Osteocyte (in vitro differentiated cells): ENCODE results near the gene PCCA. TPM values are rescaled to one million over a fixed set of nuclear protein-coding genes. Genes with fewer than 3 reads are reported as not detected.

Experiments
- DNase-seq: peaks from one replicate; pipeline ENCODE4 v3.0.0; 2021; ENCODE audit warnings: mixed read lengths; ENCODE audit not compliant: unreplicated experiment; ENCODE audit errors: extremely low spot score
- H3K27ac Mint-ChIP-seq: one replicate; pipeline ENCODE4 v1.8.0; 2021; ENCODE audit warnings: mild to moderate bottlenecking, mixed read lengths; ENCODE audit not compliant: unreplicated experiment
- H3K27me3 Mint-ChIP-seq: one replicate; pipeline ENCODE4 v1.8.0; 2021; ENCODE audit warnings: mixed read lengths; ENCODE audit not compliant: unreplicated experiment
- H3K36me3 Mint-ChIP-seq: one replicate; pipeline ENCODE4 v1.8.0; 2021; ENCODE audit warnings: mixed read lengths; ENCODE audit not compliant: unreplicated experiment
- H3K4me1 Mint-ChIP-seq: one replicate; pipeline ENCODE4 v1.8.0; 2021; ENCODE audit warnings: mixed read lengths; ENCODE audit not compliant: unreplicated experiment
- H3K4me3 Mint-ChIP-seq: one replicate; pipeline ENCODE4 v1.8.0; 2021; ENCODE audit warnings: mild to moderate bottlenecking, moderate library complexity, mixed read lengths; ENCODE audit not compliant: unreplicated experiment
- H3K9me3 Mint-ChIP-seq: one replicate; pipeline ENCODE4 v1.8.0; 2021; ENCODE audit warnings: mixed read lengths; ENCODE audit not compliant: unreplicated experiment
- total RNA-seq: library from RNA; stranded (reverse); gene quantifications from 2 replicates; pipeline ENCODE4 v1.2.1, GENCODE V29; 2021
- TF ChIP-seq, protein P1 (sequence below): fragments of 200-600 bp; sonication (generic); IDR thresholded peaks from 2 replicates; pipeline ENCODE4 v1.5.0; 2021; ENCODE audit warnings: antibody characterized with exemption, mild to moderate bottlenecking, moderate library complexity

Gene PCCA
- total RNA-seq, 1 donor from 2014 or later: 33.7 TPM

DNA sequence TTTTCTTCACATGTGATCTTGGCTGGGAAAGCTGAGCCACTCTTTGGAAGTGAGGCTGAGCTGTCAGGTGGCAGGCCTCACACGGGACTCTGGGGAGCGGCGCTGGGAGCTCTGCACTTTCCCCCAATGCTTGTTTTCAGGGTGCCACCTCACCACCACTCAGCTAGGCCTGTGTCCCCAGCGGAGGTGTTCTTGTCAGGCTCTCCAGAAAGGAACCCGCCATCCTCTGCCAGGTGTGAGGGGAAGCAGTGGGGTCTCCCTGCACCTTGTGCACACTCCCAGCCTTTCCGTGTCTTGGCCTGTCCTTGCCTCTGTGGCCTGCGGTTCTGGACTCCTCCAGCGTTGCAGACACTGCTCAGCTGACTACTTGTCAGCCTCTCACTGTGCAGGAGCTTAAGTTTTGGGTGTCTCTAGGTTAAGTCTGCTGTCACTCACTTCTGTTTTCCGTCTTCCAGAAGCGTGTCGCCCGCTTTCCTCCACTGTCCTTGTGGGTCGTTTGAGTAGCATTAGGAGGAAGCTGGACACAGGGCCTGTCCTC is 447.8 kb downstream of the PCCA start:
- H3K27me3 Mint-ChIP-seq: no peaks in the 10 kb centered on the region
- no peak overlapping the region for H3K27ac Mint-ChIP-seq
- DNase-seq: peak; percentile 76
- H3K9me3 Mint-ChIP-seq: no peaks in the 10 kb centered on the region
- TF ChIP-seq, protein P1, sequence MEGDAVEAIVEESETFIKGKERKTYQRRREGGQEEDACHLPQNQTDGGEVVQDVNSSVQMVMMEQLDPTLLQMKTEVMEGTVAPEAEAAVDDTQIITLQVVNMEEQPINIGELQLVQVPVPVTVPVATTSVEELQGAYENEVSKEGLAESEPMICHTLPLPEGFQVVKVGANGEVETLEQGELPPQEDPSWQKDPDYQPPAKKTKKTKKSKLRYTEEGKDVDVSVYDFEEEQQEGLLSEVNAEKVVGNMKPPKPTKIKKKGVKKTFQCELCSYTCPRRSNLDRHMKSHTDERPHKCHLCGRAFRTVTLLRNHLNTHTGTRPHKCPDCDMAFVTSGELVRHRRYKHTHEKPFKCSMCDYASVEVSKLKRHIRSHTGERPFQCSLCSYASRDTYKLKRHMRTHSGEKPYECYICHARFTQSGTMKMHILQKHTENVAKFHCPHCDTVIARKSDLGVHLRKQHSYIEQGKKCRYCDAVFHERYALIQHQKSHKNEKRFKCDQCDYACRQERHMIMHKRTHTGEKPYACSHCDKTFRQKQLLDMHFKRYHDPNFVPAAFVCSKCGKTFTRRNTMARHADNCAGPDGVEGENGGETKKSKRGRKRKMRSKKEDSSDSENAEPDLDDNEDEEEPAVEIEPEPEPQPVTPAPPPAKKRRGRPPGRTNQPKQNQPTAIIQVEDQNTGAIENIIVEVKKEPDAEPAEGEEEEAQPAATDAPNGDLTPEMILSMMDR: no peak
- H3K36me3 Mint-ChIP-seq: peaks cover 15% of the 10 kb centered on the region
- H3K4me3 Mint-ChIP-seq: no peak overlapping the region
- peaks cover under 1% of the 10 kb centered on the region for H3K4me1 Mint-ChIP-seq

DNA sequence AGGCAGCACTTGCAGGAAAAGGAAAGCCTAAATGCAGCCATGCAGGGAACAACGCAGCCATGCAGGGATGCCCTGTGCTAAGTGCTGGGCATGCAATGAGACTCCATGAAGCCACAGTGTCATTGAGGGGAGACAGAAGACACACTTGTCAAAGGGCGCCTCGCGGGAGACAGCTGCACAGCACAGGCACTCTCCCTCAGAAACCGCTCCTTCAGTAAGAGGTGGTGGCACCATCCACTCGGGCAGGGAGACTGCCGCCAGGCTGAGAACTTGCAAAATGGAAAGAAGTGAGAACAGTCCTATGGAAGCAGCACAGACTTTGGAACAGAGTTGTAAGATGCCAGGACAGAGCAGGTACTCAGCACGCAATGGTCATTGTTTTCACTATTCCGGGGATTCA is 448.6 kb downstream of the PCCA start:
- Mint-ChIP-seq H3K4me1 (peaks cover 6% of the 10 kb centered on the region), H3K9me3 (no peaks in the 10 kb centered on the region), H3K27ac (no peak overlapping the region), H3K36me3 (peaks cover 15% of the 10 kb centered on the region), H3K27me3 (no peaks in the 10 kb centered on the region), H3K4me3 (no peak overlapping the region)
- TF ChIP-seq, protein P1: no peak
- DNase-seq: peak; percentile 48

DNA sequence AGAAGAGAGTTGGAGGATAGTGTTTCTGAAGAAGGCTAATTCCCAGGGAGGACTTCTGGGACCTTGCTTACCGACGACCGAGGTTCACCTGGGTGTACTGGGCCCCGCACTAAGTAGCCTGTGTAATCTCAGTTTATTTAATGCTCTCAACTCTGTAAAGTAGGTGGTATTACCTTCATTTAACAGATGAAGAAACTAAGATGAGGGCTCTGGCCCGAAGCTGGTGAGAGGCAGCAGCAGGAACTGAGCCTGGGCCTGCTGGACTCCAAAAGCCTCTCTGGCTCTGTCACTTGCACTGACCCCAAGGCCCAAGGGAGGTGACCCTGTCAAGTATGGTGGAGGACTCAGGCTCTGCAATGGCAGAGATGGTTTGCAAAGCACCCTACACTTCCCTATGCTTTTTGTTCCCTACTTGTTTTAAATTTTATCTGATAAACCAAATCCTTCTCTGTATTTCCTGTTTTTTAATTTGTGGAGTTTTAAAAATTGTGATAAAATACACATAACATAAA is 449.1 kb downstream of the PCCA start:
- DNase-seq: peak; percentile 34
- Mint-ChIP-seq H3K9me3 (no peaks in the 10 kb centered on the region), H3K36me3 (peaks cover 15% of the 10 kb centered on the region), H3K27me3 (no peaks in the 10 kb centered on the region), H3K4me3 (no peak overlapping the region), H3K27ac (no peak overlapping the region), H3K4me1 (peaks cover 11% of the 10 kb centered on the region)
- TF ChIP-seq, protein P1: no peak

DNA sequence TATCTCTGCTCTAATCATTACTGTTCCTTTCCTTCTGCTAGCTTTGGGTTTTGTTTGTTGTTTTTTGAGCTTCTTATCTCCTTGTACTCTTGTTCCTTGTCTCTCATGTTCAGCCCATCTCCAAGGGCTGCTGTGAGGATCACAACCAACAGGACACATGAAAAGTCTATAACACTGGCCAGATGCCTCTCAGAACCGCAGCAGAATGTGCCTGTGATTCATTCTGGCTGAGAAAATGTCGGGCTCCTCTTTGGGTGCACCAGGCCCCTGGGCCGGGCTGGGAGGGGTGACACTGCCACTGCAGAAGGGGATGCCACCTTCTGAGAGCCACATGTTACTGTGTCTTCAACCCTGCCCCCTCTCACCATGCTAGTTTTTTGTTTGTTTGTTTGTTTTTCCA is 451.7 kb downstream of the PCCA start:
- Mint-ChIP-seq H3K27ac (no peak overlapping the region), H3K9me3 (no peaks in the 10 kb centered on the region), H3K4me1 (peaks cover 35% of the 10 kb centered on the region), H3K4me3 (no peak overlapping the region), H3K27me3 (no peaks in the 10 kb centered on the region), H3K36me3 (peaks cover 7% of the 10 kb centered on the region)
- TF ChIP-seq, protein P1: no peak
- DNase-seq: peak; percentile 57

DNA sequence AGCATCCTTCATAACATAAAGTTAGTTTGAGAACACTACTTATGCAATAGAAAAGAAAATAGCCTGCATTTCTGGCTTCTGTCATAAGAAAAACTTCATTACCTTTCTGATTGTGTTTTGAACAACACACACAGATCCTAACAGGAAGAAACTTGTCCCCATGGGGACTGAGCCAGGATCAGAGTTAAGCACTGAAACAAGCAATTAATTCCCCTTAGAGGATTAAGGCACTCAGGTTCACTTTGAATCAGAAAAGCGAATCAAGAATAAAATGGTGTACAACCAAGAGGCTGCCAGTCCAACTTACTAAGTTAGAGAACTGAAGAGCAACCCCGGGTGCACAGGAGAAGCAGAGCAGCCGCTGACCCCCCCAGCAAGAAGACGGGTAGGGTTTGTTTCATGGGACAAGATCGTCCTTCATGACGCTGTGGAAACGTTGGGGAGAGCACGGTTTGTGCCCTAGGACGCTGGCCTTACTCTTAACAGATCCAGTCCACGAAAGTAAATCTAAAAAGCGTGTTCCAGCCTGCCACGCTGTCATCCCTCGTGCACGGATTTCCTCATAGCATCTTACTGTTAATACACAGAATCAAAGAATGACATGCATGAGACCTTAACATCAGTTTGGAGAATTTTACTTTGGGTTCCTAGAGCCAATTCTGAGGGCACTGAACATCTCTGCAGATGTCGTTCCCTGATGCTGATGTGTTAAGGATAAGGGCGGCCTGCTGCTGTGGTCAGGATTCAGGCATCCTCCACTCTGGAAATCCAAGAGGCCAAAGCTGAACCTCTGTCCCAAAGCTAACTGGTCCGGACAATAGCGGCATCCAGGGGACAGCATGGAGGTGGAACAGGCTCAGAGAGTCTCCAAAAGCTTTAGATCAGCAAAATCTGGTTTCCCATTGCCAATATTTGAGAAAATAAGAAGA is 453.3 kb downstream of the PCCA start:
- no peaks in the 10 kb centered on the region for H3K27me3 Mint-ChIP-seq
- H3K4me3 Mint-ChIP-seq: no peak overlapping the region
- H3K4me1 Mint-ChIP-seq: peaks cover 50% of the 10 kb centered on the region
- DNase-seq: peak; percentile 32
- H3K36me3 Mint-ChIP-seq: peaks cover 7% of the 10 kb centered on the region
- peak overlapping the region; percentile 45 for H3K27ac Mint-ChIP-seq
- no peaks in the 10 kb centered on the region for H3K9me3 Mint-ChIP-seq
- TF ChIP-seq, protein P1: no peak
